AG04450 (cell line): Measurements from ENCODE around the gene TFDP2. TPM values are rescaled to one million over a fixed set of nuclear protein-coding genes. Genes with fewer than 3 reads are reported as not detected.
"Not testable (repeated sequence)": the region's sequence is repeated elsewhere in the genome, so short reads cannot be mapped to it uniquely, and the experiment has no call there.

Experiments used
- CTCF ChIA-PET: fragments of 300-600, 350-600 bp; formaldehyde crosslinking; extraction: SDS; loops from one replicate; lab custom pipeline; 2022; ENCODE audit warnings: antibody characterized with exemption, inconsistent platforms; lab: Charles Lee
- POLR2A ChIA-PET: fragments of 350-600 bp; formaldehyde crosslinking; extraction: SDS; loops from one replicate; lab custom pipeline; 2021; ENCODE audit warnings: antibody characterized with exemption, inconsistent platforms; lab: Yijun Ruan, JAX
- DNase-seq: peaks from one replicate; pipeline ENCODE4 v3.0.0-alpha.2; 2011; ENCODE audit warnings: low read depth, low spot score
- H3K27ac ChIP-seq: one replicate; pipeline ENCODE4 v1.5.1; 2012; ENCODE audit warnings: low read depth, low read length, control low read depth
- H3K27me3 ChIP-seq: one replicate; pipeline ENCODE4 v1.6.0; 2012; ENCODE audit warnings: low read length; ENCODE audit not compliant: control insufficient read depth, insufficient read depth
- H3K4me3 ChIP-seq: 2 replicates; pipeline ENCODE4 v1.5.1; 2011; ENCODE audit warnings: mild to moderate bottlenecking, low read depth, low read length, control low read depth
- H3K9me3 ChIP-seq: 2 replicates; pipeline ENCODE4 v1.5.1; 2012; ENCODE audit warnings: low read length; ENCODE audit not compliant: control insufficient read depth, insufficient read depth
- polyA plus RNA-seq: library from polyadenylated mRNA; depleted of rRNA; stranded (reverse); fragments of >200 nt; gene quantifications from 2 replicates; pipeline ENCODE4 v1.2.3, GENCODE V29; 2011
- TF ChIP-seq, protein P1 (sequence below): IDR thresholded peaks from 2 replicates; pipeline ENCODE4 v1.5.1; 2011; ENCODE audit warnings: low read depth, low read length, control low read depth, inconsistent platforms

Gene TFDP2
- polyA plus RNA-seq, 1 experiment = 63.4 TPM

- DNase-seq = no peak
- H3K9me3 ChIP-seq = no peaks in the 10 kb centered on the region
- no peak overlapping the region for H3K27ac ChIP-seq
- ChIA-PET CTCF (interaction anchor here (1.3 kb wide), 1 partner anchor 31 kb away, joined by 5 read pairs; no protein-coding TSS in a partner anchor), POLR2A (no interaction called here)
- H3K4me3 ChIP-seq = peak overlapping the region; percentile 72
- TF ChIP-seq, protein P1, sequence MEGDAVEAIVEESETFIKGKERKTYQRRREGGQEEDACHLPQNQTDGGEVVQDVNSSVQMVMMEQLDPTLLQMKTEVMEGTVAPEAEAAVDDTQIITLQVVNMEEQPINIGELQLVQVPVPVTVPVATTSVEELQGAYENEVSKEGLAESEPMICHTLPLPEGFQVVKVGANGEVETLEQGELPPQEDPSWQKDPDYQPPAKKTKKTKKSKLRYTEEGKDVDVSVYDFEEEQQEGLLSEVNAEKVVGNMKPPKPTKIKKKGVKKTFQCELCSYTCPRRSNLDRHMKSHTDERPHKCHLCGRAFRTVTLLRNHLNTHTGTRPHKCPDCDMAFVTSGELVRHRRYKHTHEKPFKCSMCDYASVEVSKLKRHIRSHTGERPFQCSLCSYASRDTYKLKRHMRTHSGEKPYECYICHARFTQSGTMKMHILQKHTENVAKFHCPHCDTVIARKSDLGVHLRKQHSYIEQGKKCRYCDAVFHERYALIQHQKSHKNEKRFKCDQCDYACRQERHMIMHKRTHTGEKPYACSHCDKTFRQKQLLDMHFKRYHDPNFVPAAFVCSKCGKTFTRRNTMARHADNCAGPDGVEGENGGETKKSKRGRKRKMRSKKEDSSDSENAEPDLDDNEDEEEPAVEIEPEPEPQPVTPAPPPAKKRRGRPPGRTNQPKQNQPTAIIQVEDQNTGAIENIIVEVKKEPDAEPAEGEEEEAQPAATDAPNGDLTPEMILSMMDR = no peak
- no peaks in the 10 kb centered on the region for H3K27me3 ChIP-seq
Measured at GRCh38 chr3:142149673-142149992, 289 bp upstream of the TFDP2 start.

- peak overlapping the region; percentile 72 for H3K4me3 ChIP-seq
- H3K9me3 ChIP-seq = no peaks in the 10 kb centered on the region
- TF ChIP-seq, protein P1 = no peak
- peak overlapping the region; percentile 33 for H3K27ac ChIP-seq
- no peak for DNase-seq
- ChIA-PET POLR2A (interaction anchor here (0.7 kb wide), 1 partner anchor 20 kb away, joined by 4 read pairs; no protein-coding TSS in a partner anchor), CTCF (interaction anchor here (0.5 to 1.9 kb wide), 4 partner anchors 23 to 401 kb away, joined by 3 to 9 read pairs (median 4); no protein-coding TSS in a partner anchor)
- no peaks in the 10 kb centered on the region for H3K27me3 ChIP-seq
Measured at GRCh38 chr3:142148044-142148791, 1.1 kb downstream of the TFDP2 start.

DNA sequence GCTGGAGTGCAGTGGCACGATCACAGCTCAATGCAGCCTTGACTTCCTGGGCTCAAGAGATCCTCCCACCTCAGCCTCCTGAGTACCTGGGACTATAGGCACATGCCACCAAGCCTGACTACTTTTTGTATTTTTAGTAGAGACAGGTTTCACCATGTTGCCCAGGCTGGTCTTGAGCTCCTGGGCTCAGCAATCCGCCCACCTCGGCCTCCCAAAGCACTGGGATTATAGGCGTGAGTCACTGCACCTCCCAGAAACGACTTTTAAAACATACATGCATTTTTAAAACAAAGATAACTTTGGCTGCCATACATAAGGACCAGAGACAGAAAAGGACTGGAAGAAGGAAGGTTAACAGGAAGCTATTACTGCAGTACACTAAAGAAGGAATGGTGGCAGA, 4.8 kb downstream of the TFDP2 start:
- not testable (repeated sequence) for H3K4me3 ChIP-seq, H3K9me3 ChIP-seq, H3K27me3 ChIP-seq, H3K27ac ChIP-seq, DNase-seq
- ChIA-PET POLR2A (interaction anchor here (0.7 kb wide), 1 partner anchor 181 kb away, joined by 3 read pairs; no protein-coding TSS in a partner anchor), CTCF (interaction anchor here (0.6 to 1.0 kb wide), 2 partner anchors 135 to 202 kb away, joined by 3 to 6 read pairs; no protein-coding TSS in a partner anchor)

DNA sequence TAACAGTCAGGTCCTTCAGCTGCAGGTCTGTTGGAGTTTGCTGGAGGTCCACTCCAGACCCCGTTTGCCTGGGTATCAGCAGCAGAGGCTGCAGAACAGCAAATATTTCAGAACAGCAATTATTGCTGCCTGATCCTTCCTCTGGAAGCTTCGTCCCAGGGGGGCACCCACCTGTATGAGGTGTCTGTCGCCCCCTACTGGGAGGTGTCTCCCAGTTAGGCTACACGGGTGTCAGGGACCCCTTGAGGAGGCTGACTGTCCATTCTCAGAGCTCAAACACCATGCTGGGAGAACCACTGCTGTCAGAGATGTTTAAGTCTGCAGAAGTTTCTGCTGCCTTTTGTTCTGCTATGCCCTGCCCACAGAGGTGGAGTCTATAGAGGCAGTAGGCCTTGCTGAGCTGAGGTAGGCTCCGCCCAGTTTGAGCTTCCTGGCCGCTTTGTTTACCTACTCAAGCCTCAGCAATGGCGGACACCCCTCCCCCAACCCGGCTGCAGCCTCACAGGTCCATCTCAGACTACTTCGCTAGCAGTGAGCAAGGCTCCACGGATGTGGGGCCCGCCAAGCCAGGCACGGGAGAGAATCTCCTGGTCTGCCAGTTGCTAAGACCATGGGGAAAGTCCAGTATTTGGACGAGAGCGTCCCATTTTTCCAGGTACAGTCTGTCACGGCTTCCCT, 8.6 kb downstream of the TFDP2 start:
- POLR2A ChIA-PET, H3K4me3 ChIP-seq, H3K9me3 ChIP-seq, DNase-seq, H3K27ac ChIP-seq, H3K27me3 ChIP-seq: not testable (repeated sequence)
- CTCF ChIA-PET = interaction anchor here (1.0 kb wide), 1 partner anchor 15 kb away, joined by 3 read pairs; no protein-coding TSS in a partner anchor

DNA sequence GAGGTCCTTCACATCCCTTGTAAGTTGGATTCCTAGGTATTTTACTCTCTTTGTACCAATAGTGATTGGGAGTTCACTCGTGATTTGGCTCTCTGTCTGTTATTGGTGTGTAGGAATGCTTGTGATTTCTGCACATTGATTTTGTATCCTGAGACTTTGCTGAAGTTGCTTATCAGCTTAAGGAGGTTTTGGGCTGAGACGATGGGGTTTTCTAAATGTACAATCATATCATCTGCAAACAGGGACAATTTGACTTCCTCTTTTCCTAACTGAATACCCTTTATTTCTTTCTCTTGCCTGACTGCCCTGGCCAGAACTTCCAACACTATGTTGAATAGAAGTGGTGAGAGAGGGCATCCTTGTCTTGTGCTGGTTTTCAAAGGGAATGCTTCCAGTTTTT, 12.3 kb downstream of the TFDP2 start:
- POLR2A ChIA-PET, H3K27ac ChIP-seq, H3K27me3 ChIP-seq, H3K9me3 ChIP-seq, DNase-seq, H3K4me3 ChIP-seq, CTCF ChIA-PET: not testable (repeated sequence)

GRCh38 chr3:142134799-142135325, 14.5 kb downstream of the TFDP2 start:
- no peak overlapping the region for H3K27ac ChIP-seq
- POLR2A ChIA-PET = no interaction called here
- CTCF ChIA-PET = interaction anchor here (1.1 kb wide), 1 partner anchor 9 kb away, joined by 4 read pairs; no protein-coding TSS in a partner anchor
- no peak for DNase-seq
- TF ChIP-seq, protein P1 = no peak
- H3K27me3 ChIP-seq = no peaks in the 10 kb centered on the region
- H3K9me3 ChIP-seq = no peaks in the 10 kb centered on the region
- H3K4me3 ChIP-seq = no peak overlapping the region
